GM12878 (cell line): ENCODE measurements around the gene CNTNAP2. TPM values are rescaled to one million over a fixed set of nuclear protein-coding genes. Genes with fewer than 3 reads are reported as not detected.

Experiments used
- ATAC-seq: fragments of 200-7000 bp; cut with Tn5 transposase; 3 replicates; pipeline ENCODE4 v1.9.1; 2020; ENCODE audit warnings: mild to moderate bottlenecking, moderate library complexity
- BruUV-seq: library from RNA; stranded (reverse); fragments of 400-500 nt; replicated peaks from 2 replicates; lab custom pipeline; 2021; lab: Mats Ljungman, UMichigan
- CTCF ChIA-PET: fragments of 300-600 bp; sonication (Branson Sonifier 250); formaldehyde crosslinking; extraction: SDS; loops from one replicate; lab custom pipeline; 2021; ENCODE audit warnings: inconsistent platforms; lab: Yijun Ruan, JAX
- POLR2A ChIA-PET: fragments of 350-600 bp; formaldehyde crosslinking; extraction: SDS; loops from one replicate; lab custom pipeline; 2021; ENCODE audit warnings: inconsistent platforms; lab: Charles Lee
- RAD21 ChIA-PET: fragments of 300-600 bp; sonication (Branson Sonifier 250); formaldehyde crosslinking; loops from one replicate; lab custom pipeline; 2023; ENCODE audit warnings: antibody characterized with exemption; ENCODE audit not compliant: unreplicated experiment; lab: Charles Lee
- SMC1A ChIA-PET: fragments of 300-600 bp; sonication (Branson Sonifier 250); formaldehyde crosslinking; loops from one replicate; lab custom pipeline; 2023; ENCODE audit not compliant: unreplicated experiment, uncharacterized antibody; lab: Charles Lee
- DNase-seq: peaks from one replicate; pipeline ENCODE4 v3.0.0-alpha.2; 2011; ENCODE audit warnings: low read depth, low spot score
- FAIRE-seq: peaks from 3 replicates; lab custom pipeline; 2011; peaks lifted over from hg19 to GRCh38; lab: Jason Lieb, UNC
- H2AFZ ChIP-seq: 2 replicates; pipeline ENCODE4 v1.6.0; 2011; ENCODE audit warnings: low read depth, low read length, control low read depth; ENCODE audit not compliant: control insufficient read depth
- H3K27ac ChIP-seq: 2 replicates; pipeline ENCODE4 v1.5.1; 2011; ENCODE audit warnings: control low read depth; ENCODE audit not compliant: control insufficient read depth, insufficient read depth
- H3K27me3 ChIP-seq, 2 experiments: replicated peaks in 1 of 2; 2 replicates each; pipeline versions ENCODE4 v1.6.0 to v1.6.1; 2011; ENCODE audit warnings: low read length in 1 of 2; ENCODE audit not compliant: control insufficient read depth in 2 of 2, insufficient read depth in 2 of 2
- H3K36me3 ChIP-seq, 2 experiments: 2 replicates each; pipeline ENCODE4 v1.5.1; 2011; ENCODE audit warnings: low read length in 1 of 2; ENCODE audit not compliant: control insufficient read depth in 2 of 2, insufficient read depth in 2 of 2
- H3K4me1 ChIP-seq: 2 replicates; pipeline ENCODE4 v1.6.1; 2011; ENCODE audit warnings: mild to moderate bottlenecking, low read length, moderate library complexity, mixed read lengths; ENCODE audit not compliant: control insufficient read depth, insufficient read depth
- H3K4me2 ChIP-seq: 2 replicates; pipeline ENCODE4 v1.6.0; 2011; ENCODE audit warnings: control low read depth; ENCODE audit not compliant: control insufficient read depth, insufficient read depth
- H3K4me3 ChIP-seq: fragments of 200-600 bp; sonication (generic); 2 replicates; pipeline ENCODE4 v1.5.1; 2016
- H3K79me2 ChIP-seq: 2 replicates; pipeline ENCODE4 v1.6.0; 2011; ENCODE audit warnings: low read length; ENCODE audit not compliant: control insufficient read depth, insufficient read depth
- H3K9ac ChIP-seq: 2 replicates; pipeline ENCODE4 v1.8.0; 2011; ENCODE audit warnings: low read length, control low read depth, mixed read lengths; ENCODE audit not compliant: control insufficient read depth, insufficient read depth
- H3K9me3 ChIP-seq: replicated peaks from 3 replicates; pipeline ENCODE4 v1.5.1; 2011; ENCODE audit warnings: mild to moderate bottlenecking, low read length; ENCODE audit not compliant: control insufficient read depth, insufficient read depth
- H4K20me1 ChIP-seq: 2 replicates; pipeline ENCODE4 v1.6.0; 2011; ENCODE audit not compliant: control insufficient read depth, insufficient read depth
- BHLHE40 ChIP-seq, 2 experiments: fragments of 450-650 bp in 1 of 2; IDR thresholded peaks; 2 replicates each; pipeline ENCODE4 v1.6.1; 2011 to 2017; ENCODE audit warnings: low read depth in 2 of 2, borderline replicate concordance in 1 of 2, improper control_type of control experiment in 1 of 2, low read length in 1 of 2, mild to moderate bottlenecking in 1 of 2
- CEBPB ChIP-seq, 2 experiments: fragments of 150-350 bp in 1 of 2; IDR thresholded peaks; 2 replicates each; pipeline ENCODE4 v1.6.1; 2012 to 2014; ENCODE audit warnings: low read depth in 2 of 2, low read length in 2 of 2, borderline replicate concordance in 1 of 2, inconsistent platforms in 1 of 2
- HCFC1 ChIP-seq: fragments of 150-350 bp; IDR thresholded peaks from 2 replicates; pipeline ENCODE4 v1.6.1; 2014; ENCODE audit warnings: low read length
- KLF5 ChIP-seq: fragments of 450-650 bp; IDR thresholded peaks from 2 replicates; pipeline ENCODE4 v1.6.1; 2014; ENCODE audit warnings: mild to moderate bottlenecking; ENCODE audit not compliant: partially characterized antibody
- NFXL1 ChIP-seq: fragments of 450-650 bp; IDR thresholded peaks from 2 replicates; pipeline ENCODE4 v1.6.1; 2017; ENCODE audit warnings: antibody characterized with exemption, mild to moderate bottlenecking, borderline replicate concordance
- SIN3A ChIP-seq: IDR thresholded peaks from 2 replicates; pipeline ENCODE4 v1.6.1; 2012; ENCODE audit warnings: low read depth, low read length, improper control_type of control experiment
- TCF3 ChIP-seq: IDR thresholded peaks from 2 replicates; pipeline ENCODE4 v1.6.1; 2012; ENCODE audit warnings: low read depth, mild to moderate bottlenecking, low read length, borderline replicate concordance; ENCODE audit not compliant: insufficient read depth
- in situ Hi-C: fragments of 300-500 bp; cut with MboI; formaldehyde crosslinking; loops from 9 replicates; pipeline ENCODE4 v1.14.3; 2018; ENCODE audit warnings: mixed read lengths
- intact Hi-C: fragments of 100-400 bp; cut with micrococcal nuclease; formaldehyde crosslinking; loops from one replicate; pipeline ENCODE4 v1.14.2; 2022; ENCODE audit not compliant: unreplicated experiment
- polyA plus RNA-seq, 11 experiments: library from polyadenylated mRNA; depleted of rRNA in 4 of 11; unstranded in 6 of 11; stranded (reverse) in 5 of 11; fragments of >200 nt; fragmentation: Nextera tagmentation in 4 of 11; fragmentation: Illumina TruSeq in 1 of 11; extraction: Ambion mirVana in 4 of 11; extraction: Trizol in 1 of 11; gene quantifications; 1 replicate in 1 of 11; 2 replicates in 10 of 11; pipeline versions ENCODE4 v1.2.1 to v1.2.3, GENCODE V29; 2011 to 2016; ENCODE audit warnings: inconsistent platforms in 2 of 11, missing spikeins in 2 of 11, low read depth in 1 of 11
- total RNA-seq, 4 experiments: library from RNA; depleted of rRNA in 3 of 4; stranded (reverse); fragments of >200 nt in 3 of 4; fragmentation: Illumina TruSeq in 1 of 4; extraction: Trizol in 1 of 4; gene quantifications; 2 replicates each; pipeline versions ENCODE4 v1.2.1 to v1.2.3, GENCODE V29; 2013 to 2021
- TF ChIP-seq, protein P1 (sequence below): IDR thresholded peaks from 2 replicates; pipeline ENCODE4 v1.6.1; 2011; ENCODE audit warnings: borderline replicate concordance, low read depth, mild to moderate bottlenecking, moderate library complexity, low read length; ENCODE audit not compliant: insufficient read depth, poor library complexity, severe bottlenecking
- TF ChIP-seq, protein P2 (sequence below): IDR thresholded peaks from 2 replicates; pipeline ENCODE4 v1.6.1; 2012; ENCODE audit warnings: low read depth, low read length, improper control_type of control experiment
- TF ChIP-seq, protein P3 (sequence below): fragments of 450-650 bp; IDR thresholded peaks from 2 replicates; pipeline ENCODE4 v1.6.1; 2018; ENCODE audit warnings: mild to moderate bottlenecking, low read depth, moderate library complexity; ENCODE audit not compliant: partially characterized antibody

The CNTNAP2 gene
- total and polyA plus RNA-seq, 10 of the 15 experiments (the other 5 are each of a cell fraction or from before 2014, with no cell fraction given) = 0.03 to 0.08 (median 0.03) TPM; not detected in 7

DNA sequence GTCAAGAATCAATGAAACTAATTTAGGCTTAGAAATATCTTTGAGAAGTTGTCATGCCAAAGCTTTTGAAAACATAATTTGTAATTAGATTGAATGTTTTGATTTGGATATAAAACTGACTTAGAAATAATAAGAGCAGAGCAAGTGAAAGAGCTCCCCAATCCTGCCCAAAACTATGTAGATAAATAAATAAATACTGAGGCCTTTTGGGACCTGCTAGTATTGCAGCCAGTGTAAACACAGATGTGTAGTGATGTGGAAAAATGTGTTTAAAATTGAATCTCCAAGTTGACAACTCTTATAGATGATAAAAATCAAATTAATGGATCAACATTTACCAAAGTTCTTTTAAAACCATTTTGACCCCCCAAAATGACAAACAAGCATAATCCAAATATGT, 896.1 kb downstream of the CNTNAP2 start:
- Histone ChIP-seq H3K4me3 (no peak overlapping the region), H3K4me2 (no peak overlapping the region), H3K36me3 (no peaks in the 10 kb centered on the region), H3K79me2 (no peaks in the 10 kb centered on the region), H2AFZ (no peak overlapping the region), H3K4me1 (no peaks in the 10 kb centered on the region), H3K27ac (no peak overlapping the region), H4K20me1 (no peaks in the 10 kb centered on the region), H3K9me3 (no peaks in the 10 kb centered on the region), H3K9ac (no peak overlapping the region), H3K27me3 (no peaks in the 10 kb centered on the region)
- TF ChIP-seq, protein P1, sequence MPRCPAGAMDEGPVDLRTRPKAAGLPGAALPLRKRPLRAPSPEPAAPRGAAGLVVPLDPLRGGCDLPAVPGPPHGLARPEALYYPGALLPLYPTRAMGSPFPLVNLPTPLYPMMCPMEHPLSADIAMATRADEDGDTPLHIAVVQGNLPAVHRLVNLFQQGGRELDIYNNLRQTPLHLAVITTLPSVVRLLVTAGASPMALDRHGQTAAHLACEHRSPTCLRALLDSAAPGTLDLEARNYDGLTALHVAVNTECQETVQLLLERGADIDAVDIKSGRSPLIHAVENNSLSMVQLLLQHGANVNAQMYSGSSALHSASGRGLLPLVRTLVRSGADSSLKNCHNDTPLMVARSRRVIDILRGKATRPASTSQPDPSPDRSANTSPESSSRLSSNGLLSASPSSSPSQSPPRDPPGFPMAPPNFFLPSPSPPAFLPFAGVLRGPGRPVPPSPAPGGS = no peak
- TF ChIP-seq HCFC1 (no peak), TCF3 (no peak), SIN3A (no peak), CEBPB (IDR thresholded peaks at IDR 0.05; ENCODE audit: borderline replicate concordance in 1 of 2, low read depth in 2 of 2, low read length in 2 of 2) (no peak), NFXL1 (no peak), KLF5 (no peak), BHLHE40 (IDR thresholded peaks at IDR 0.05; ENCODE audit: borderline replicate concordance in 1 of 2, low read depth in 2 of 2, low read length in 1 of 2) (no peak)
- TF ChIP-seq, protein P2, sequence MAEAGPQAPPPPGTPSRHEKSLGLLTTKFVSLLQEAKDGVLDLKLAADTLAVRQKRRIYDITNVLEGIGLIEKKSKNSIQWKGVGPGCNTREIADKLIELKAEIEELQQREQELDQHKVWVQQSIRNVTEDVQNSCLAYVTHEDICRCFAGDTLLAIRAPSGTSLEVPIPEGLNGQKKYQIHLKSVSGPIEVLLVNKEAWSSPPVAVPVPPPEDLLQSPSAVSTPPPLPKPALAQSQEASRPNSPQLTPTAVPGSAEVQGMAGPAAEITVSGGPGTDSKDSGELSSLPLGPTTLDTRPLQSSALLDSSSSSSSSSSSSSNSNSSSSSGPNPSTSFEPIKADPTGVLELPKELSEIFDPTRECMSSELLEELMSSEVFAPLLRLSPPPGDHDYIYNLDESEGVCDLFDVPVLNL = no peak
- TF ChIP-seq, protein P3, sequence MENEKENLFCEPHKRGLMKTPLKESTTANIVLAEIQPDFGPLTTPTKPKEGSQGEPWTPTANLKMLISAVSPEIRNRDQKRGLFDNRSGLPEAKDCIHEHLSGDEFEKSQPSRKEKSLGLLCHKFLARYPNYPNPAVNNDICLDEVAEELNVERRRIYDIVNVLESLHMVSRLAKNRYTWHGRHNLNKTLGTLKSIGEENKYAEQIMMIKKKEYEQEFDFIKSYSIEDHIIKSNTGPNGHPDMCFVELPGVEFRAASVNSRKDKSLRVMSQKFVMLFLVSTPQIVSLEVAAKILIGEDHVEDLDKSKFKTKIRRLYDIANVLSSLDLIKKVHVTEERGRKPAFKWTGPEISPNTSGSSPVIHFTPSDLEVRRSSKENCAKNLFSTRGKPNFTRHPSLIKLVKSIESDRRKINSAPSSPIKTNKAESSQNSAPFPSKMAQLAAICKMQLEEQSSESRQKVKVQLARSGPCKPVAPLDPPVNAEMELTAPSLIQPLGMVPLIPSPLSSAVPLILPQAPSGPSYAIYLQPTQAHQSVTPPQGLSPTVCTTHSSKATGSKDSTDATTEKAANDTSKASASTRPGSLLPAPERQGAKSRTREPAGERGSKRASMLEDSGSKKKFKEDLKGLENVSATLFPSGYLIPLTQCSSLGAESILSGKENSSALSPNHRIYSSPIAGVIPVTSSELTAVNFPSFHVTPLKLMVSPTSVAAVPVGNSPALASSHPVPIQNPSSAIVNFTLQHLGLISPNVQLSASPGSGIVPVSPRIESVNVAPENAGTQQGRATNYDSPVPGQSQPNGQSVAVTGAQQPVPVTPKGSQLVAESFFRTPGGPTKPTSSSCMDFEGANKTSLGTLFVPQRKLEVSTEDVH = no peak
- POLR2A ChIA-PET = no interaction called here
- DNase-seq = no peak
- in situ Hi-C loops (no loop called here), intact Hi-C loops (no loop called here)
- RAD21 ChIA-PET = no interaction called here
- BruUV-seq = no TSS peak
- ATAC-seq = no peak
- CTCF ChIA-PET = no interaction called here
- SMC1A ChIA-PET = no interaction called here
- no peak for FAIRE-seq
